T1000 (cell line): Measurements from ENCODE around the gene KCNJ4.
"Not testable (repeated sequence)": the region's sequence is repeated elsewhere in the genome, so short reads cannot be mapped to it uniquely, and the experiment has no call there.

Source experiments
- DNase-seq: peaks from one replicate; lab custom pipeline; 2025; ENCODE audit warnings: mixed read lengths; lab: John Stamatoyannopoulos, UW

Gene KCNJ4

DNA sequence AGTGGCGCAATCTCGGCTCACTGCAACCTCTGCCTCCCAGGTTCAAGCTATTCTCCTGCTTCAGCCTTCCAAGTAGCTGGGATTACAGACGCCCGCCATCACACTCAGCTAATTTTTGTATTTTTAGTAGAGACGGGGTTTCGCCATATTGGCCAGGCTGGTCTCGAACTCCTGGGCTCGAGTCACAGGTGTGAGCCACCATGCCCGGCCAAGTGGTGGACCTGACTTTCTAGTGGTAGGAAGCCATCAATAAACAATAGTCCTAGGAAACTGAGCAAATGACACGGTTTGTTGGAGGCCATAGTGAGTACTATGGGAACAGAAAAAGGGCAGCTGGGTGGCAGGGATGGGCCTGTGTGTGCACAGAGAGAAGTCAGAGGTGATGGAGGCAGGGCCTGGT, 15.2 kb upstream of the KCNJ4 start:
- not testable (repeated sequence) for DNase-seq

DNA sequence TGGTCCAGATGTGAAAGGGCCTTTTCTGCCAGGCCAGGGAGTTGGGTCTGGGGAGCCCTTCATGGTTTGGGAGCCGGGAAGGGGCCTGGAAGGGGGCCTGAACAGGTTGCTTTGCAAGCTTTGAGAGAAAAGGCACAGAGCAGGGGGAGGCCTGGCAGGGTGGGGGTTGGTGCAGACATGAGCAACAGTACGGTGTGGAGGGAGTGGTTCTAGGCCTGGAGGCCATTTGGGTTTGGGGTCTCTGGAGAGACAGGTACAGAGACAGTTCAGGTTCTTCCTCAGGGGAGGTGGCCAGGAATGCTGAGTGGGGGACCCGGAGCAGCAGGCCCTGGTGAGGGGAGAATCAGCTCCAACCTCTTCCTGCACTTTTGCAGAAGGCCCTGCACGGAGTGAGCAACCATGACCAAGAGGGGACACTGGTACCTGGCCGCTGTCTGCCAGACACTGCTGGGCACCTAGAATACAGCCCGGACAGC, 14.3 kb upstream of the KCNJ4 start:
- DNase-seq = no peak

DNA sequence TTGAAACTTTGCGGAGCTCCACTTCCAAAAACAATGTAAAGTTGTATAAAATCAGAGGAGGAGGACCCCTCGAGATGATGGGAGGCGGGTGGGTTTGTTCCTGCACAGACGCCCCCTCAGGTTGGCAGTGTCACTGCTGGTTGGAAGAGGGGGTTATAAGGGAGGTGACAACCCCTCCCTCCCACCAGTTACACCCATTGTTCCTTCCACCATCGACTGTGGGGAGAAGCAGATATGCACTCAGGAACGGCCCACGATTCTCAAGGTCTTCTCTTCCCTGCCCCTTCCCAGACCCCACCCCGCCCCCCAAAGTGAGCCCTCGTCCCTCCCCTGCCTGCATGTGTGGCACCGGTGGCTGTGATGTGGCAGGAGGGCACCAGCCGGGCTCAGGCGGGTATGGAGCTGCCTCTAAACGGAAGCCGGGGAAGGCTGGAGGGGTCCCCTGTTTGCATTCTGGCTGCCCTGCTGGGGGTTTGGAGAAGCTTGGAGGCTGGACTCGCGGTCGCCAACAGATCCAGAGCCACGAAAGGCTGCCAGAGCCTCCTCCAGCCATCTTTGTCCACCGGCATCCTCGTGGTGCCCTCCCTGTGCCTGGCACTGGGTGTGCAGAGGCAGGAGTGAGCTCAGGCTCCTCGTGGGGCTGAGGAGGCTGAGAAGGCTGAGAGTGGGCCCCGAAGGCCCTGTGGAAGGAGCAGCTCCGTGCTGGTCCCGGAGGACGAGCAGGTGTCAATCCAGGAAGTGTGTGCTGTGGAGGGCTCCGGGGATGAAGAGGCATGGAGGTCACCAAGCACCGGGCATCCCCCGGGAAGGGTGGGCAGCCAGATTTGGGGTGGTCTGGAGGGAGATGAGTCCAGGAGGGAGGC, 13.7 kb upstream of the KCNJ4 start:
- no peak for DNase-seq

DNA sequence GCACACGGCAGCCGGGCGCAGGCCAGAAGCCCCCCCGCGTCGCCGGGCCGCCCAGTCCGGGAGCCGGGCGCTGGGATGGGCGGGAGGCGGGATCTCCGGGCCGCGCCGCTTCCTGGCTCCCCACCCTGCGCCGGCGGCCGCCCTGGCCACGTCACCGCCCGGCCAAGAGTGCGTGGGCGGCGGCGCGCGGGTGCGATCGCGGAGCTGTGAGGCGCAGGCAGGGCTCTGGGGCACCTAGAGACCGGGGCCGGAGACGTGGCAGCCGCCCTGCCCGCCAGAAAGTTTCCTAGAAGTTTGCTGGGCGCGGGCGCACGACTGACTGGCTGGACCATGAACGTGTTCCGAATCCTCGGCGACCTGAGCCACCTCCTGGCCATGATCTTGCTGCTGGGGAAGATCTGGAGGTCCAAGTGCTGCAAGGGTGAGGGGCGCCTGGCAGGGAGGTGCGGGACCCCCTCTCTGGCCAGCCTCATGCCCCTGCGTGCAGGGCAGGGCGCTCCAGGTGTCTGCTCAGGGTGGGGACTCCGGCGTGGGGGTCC, 13.0 kb upstream of the KCNJ4 start, which contains the start of gene KDELR3:
KDELR3 (plus strand) TSS at position 193 of the 539 bp plus-strand sequence; CDS start at position 331, 138 bp downstream.
- DNase-seq = peak; percentile 45

DNA sequence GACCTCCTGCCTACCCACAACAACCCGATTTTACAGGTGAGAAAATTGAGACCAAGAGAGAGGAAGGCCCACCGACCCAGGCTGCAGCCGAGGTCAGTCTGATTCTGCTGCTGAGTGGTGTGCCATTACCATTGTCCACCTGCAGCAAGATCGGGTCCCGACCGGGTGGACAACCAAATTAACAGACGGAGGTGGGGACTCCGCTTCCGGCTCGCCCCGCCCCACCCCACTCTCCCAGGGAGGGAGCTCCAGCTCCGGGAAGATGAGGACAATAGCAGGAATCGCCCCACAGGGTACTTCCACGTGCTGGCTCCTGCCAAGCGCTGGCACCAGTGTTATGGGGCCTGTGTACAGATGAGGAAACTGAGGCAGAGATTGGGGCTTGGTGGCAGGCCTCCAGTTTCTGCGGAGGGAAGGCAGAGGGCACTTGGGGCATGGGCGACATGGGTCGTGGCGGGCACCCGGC, 12.5 kb upstream of the KCNJ4 start:
- DNase-seq = no peak

DNA sequence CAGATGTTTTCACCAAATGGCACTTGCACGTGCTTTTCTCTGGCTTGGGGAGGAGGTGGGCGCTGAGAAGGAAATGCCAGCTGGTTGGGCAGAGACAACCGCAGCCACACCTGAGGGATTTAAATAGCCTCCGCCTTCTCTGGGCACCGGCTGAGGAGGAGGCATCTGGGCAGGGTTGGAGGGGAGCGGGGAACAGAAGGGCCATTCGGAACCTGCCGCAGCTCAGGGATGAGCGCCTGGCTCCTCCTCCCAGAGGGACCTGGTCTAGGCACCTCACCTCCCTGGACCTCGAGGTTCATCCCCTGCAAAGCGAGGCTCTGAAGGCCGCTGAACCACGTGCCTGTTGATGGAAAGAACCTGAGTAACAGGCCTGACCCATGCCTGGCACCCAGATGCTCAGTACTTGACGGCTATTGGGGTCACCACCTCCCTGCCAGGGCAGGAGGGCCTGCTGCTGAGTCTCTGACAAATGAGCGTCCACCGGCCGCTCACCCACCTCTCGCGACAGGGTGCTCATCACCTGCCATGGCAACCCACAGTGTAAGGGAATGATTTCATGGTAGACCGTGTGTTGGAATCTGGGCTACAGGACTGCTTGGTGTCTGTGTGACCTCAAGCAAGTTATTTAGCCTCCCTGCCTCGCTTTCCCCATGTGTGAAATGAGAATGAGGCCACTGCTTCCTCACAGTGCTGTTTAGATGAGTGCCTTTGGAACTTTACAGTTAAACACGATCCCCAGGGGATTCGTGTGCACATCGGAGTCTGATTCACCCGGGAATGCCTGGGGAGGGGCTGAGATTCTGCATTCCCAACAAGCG, 10.9 kb upstream of the KCNJ4 start:
- no peak for DNase-seq

DNA sequence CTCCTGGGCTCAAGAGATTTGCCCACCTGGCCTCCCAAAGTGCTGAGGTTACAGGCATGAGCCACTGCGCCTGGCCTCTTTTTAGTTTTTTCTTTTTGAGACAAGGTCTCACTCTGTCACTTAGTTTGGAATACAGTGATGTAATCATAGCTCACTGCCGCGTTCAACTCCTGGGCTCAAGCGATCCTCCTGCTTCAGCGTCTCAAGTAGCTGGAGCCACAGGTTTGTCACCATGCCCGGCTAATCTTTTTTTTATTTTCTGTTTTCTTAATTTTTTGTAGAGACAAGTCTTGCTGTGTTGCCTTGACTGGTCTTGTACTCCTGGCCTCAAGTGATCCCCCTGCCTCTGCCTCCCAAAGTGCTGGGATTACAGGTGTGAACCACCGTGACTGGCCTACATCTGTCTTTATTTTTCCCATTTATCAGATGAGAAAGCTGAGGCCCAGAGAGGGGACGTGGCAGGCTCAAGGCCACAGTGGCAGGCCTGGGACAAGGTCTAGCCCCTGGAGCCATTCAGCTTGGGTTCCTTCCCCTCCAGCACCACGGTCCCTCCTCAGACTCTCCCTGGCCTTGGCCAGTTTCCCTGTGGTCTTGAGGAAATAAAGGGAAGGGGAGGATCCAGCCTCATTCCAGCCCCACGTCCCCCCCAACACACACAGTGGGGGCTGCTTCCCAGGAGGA, 10.1 kb upstream of the KCNJ4 start:
- no peak for DNase-seq

DNA sequence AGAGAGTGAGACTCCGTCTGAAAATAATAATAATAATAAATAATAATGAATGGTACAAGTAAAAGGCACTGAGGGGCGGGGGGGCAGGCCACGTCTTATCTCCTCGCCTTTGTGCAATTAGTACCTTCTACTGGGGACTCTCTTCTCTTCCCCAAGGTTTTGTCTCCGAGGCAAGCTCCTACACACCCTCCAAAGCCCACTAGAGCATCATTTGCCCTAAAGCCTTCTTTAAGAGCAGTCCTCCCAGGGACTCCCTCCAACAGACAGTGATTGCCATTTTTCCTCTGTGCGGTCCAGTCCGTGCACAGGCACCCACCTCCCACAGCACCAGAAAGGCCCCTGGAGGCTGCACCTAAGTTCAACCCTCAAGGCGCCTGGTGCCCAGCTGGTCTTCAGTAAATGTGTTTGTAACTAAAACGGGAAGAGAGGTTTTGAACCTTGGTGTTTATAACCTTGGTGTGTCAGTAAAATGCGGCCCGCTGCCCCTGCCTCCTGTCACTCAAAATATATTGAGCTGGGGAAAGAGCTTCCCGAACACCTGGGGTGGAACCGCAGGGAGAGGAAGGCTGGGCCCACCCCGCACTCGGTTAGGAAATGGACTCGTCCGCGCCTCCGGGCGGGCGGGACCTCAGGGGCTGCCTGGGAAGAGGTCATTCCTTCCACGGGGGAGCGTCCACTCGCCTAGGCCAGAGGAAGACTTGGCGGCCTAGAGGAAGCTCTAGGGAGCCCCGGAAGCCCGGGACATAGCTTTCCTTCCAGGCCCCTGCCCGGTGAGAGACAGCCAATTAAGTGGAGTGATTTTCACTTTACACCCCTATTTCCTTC, 8.2 kb upstream of the KCNJ4 start:
- DNase-seq = no peak

DNA sequence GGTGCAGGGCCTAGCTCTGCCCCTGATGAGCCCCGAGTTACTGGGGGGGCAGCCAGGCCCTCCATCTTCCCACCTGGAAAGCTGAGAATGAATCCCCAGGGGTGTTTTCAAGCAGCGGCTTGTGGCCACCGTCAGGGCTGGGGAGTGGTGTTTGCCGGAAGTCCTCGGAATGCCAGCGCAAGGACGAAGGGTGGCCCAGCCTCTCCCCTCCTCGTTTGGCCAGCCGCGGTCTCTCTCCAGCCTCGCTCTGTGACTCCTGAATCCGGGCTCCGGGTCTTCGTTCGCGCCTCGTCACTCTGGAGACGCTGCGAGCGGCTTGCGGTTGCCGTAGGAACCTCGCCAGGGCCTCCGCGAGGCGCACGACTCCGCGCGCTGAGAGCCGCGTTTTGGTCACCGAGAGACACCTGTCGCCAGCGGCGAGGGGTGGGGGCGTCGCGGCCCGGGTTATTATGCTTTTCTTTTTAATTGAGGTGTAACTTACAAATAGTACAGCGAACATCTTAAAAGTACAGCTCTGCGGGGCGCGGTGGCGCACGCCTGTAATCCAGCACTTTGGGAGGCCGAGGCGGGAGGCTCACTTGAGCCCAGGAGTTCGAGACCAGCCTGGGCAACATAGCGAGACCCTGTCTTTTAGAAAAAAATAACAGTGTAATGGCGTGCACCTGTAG, 6.5 kb upstream of the KCNJ4 start:
- DNase-seq = peak; percentile 51

DNA sequence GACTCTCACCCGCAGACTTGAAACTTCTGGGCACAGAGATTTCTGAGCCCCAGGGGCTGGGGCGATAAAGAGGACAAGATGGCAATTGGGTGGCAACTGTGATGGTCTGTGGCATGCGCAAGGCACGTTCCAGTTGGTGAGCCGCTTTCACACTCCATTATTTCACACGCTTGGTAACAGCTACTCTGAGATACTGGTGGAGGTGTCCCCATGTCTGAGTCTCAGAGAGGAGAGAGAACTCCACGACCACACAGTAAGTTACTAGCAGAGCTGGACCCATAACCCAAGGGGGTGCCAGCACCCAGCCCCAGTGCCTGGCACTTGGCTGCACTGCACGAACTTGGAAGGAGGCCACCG, 6.0 kb upstream of the KCNJ4 start:
- no peak for DNase-seq

DNA sequence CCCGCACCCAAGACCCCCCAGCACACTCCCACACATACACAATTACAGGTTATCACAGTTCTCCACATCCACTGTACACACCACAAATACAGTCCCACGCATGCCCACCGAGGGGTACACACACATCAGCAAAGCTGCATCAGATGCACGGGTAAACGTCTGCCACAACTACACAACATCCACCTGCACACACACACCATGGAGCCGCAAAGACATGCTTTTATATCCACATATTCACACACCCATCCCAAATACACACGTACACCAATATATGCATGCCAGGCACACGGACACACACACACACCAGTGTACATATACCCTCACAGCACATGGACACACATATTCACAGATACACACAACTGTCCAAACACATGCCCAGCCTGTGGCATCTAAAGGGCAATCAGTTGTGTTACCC, 5.4 kb upstream of the KCNJ4 start:
- no peak for DNase-seq

DNA sequence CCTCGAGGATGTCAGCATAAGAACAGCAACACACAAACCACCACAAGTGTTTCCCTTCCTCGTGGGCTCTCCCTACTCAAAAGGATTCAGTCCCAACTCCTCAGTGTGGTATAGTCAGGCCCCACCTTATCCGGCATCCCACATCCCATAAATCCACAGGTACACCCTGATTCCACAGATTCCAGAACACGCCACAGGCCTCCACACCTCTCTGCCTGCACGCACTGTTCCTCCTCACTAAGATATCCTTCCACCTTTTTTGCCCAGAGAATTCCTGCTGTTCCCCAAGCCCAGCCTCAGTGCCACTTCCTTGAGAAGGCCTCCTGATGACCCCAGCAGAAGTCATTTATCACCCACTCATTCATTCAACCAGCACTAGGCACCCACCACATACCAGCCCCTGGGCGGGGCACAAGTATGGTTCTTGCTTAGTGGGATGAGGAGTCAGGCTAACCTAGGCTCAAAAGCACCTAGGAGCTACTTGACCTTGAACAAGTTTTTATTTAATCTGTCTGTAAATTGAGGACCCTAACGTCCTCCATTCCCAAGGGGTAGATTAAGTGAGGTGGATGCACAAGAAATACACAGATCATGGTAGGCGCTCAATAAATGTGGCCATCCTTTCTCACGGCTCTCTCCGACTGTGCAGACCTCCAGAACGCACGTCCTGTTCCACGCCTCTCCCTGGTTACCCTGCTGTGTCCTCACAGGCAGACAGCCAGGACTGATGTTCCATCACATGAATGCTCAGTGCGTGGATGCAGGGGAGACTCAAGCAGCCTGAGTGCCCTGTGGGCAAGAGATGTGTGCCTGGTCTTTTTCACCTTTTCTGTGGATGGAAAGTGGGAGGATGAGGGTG, 2.1 kb upstream of the KCNJ4 start:
- no peak for DNase-seq

DNA sequence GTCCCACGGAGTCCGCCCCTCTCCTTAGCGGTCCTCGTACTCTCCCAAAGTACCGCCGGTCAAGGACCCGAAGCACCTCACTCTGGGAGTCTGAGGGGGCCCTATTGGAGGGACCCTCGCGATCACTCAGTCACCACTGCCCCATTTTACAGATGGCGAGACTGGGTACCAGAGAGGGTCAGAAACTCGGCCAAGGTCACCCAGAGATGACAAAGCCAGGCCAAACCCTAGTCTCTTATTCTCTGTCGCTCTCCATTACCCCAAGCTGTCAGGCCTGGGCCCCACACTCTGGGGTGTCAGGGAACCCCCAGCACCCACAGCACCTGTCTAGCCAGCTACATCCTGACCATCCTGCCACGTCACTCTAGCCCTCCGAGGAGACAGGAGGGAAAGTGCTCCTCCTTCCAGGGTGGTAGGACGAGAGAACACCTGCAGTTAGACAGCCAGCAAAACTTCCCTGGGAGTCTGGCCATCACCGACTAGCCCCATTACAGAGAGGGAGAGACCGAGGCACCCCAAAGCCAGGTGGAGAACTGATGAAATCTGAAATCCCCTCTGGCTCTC, 1.4 kb upstream of the KCNJ4 start:
- DNase-seq = no peak

DNA sequence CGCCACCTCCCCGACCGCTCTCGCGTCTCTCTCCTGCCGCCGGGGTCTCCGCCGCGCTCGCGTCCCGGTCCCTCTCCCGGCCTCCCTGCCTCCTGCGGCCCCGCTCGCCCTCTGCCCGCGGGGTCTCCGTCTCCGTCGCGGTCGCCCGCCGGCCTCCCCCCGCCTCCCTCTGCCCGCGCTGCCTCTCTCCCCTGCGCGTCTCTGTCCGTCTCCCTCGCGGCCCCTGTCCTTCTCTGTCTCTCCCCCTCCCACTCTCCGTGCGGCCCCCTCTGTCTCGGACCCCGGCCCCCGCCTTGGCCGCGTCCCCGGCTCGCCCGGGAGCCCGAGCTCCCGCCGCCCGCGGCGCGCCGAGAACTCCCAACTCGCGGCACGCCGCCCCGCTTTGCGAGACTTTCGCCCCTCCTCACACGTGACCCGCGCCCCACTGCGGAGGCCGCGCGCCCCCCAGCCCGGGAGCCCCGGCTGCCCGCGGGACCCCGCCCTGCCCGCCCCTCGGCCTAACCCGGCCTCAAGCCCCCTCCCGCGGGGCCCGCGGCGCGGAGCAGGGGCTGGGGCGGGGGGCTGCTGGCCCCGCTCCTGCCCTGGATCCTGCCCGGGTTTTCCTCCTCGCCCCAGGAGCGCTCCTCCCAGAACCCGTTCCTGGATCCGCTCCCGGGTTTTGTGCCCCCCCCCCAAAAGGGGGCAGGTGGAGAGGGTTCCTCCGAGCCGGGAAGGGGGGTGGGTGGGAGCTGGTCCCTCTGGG, 702 bp upstream of the KCNJ4 start:
- DNase-seq = no peak

DNA sequence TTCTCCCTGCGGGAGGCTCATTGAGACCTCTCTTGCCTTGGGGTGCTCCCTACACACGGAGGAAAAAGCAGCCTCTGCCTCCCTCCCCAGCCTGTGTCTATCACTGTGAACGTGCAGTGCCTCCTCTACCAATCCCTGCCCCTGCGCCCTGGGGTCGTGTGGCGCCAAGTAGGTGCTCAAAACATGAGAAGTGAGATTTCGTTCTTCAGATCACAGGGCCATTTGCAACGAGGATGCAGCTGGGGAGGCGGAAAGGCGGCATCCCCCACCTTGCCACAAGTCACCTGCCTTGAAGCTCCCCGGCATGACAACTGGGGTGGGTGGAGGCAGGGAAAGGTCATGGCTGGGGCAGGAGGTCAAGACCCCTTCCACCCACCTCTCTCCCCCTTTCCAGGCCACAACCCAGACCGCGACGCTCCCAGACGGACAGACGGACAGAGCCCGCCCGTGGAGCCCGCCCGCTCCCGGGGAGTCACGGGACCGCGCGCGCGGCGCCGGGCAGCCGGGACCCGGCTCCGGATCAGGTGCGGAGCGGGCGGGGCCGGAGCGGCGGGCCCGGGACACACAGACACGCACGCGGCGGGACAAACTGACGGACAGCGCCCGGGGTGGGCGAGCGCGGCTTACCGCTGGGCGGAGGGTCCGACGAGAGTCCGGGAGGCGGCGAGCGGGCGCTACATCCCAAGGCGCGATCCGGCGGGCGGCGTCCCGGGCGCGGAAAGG, 485 bp downstream of the KCNJ4 start:
- no peak for DNase-seq

DNA sequence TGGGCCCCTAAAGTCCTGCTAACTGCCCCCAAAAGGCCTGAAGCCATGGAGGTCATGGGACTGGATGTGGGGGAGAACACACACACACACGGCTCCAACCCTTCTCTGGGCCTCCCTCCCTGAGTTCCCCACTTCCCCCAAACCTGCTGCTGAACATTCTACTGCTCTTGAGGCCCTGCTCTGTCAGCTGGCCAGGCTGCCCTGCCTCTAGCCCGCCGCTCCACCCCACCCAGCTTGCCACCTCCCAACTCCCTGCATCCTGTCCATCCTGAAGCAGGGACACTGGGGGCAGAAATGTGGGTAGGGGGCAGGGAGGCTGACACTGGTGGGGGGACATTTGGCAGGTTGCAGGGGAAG, 1.0 kb downstream of the KCNJ4 start:
- no peak for DNase-seq

DNA sequence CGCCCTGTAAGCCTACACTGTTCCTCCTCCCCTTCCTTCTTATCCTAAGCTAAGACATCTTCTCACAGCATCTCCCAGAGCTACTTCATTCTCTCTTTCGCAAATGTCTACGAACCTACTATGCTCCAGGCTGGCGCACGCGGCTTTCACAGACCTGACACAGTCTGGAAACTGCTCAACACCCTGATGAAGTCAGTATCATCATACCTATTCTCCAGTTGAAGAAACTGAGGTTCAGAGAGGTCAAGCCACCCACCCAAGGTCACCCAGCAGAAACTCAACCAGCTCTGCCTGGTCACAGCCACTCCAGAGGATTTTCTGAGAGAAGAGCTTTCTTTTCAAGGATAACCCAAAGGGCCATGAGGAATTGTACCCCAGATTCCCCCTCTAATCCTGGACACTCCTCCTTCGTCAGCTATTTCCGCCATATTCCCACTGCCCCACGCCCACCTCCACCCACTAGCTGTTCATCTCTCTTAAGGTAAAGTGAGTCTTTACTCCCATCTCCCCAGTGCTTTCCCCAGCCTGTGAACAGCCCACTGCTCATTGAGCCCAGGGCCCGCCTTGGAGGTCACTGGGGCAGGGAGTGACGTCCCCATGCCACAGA, 1.8 kb downstream of the KCNJ4 start:
- no peak for DNase-seq
